Neural crest cell (in vitro differentiated cells): ENCODE results near the gene NME4. TPM values are rescaled to one million over a fixed set of nuclear protein-coding genes. Genes with fewer than 3 reads are reported as not detected.
A peak's percentile ranks its signal among the peaks of the same experiment; 100 is the strongest.
"Not testable (repeated sequence)": the region's sequence is repeated elsewhere in the genome, so short reads cannot be mapped to it uniquely, and the experiment has no call there.

Experiments used
- DNase-seq: peaks from one replicate; pipeline ENCODE4 v3.0.0; 2021; ENCODE audit warnings: low read depth, mixed read lengths, low spot score
- H3K27ac Mint-ChIP-seq: one replicate; pipeline ENCODE4 v1.8.0; 2021; ENCODE audit warnings: mild to moderate bottlenecking, mixed read lengths; ENCODE audit not compliant: unreplicated experiment
- H3K27me3 Mint-ChIP-seq: 2 replicates; pipeline ENCODE4 v1.8.0; 2021; ENCODE audit warnings: low read depth, mild to moderate bottlenecking, mixed read lengths
- H3K36me3 Mint-ChIP-seq: 2 replicates; pipeline ENCODE4 v1.8.0; 2021; ENCODE audit warnings: low read depth, mild to moderate bottlenecking, mixed read lengths
- H3K4me1 Mint-ChIP-seq: 2 replicates; pipeline ENCODE4 v1.8.0; 2021; ENCODE audit warnings: mixed read lengths
- H3K4me3 Mint-ChIP-seq: one replicate; pipeline ENCODE4 v1.8.0; 2021; ENCODE audit warnings: mild to moderate bottlenecking, mixed read lengths
- H3K9me3 Mint-ChIP-seq: 2 replicates; pipeline ENCODE4 v1.8.0; 2021; ENCODE audit warnings: mixed read lengths
- CTCF ChIP-seq: fragments of 200-600 bp; sonication (generic); conservative IDR thresholded peaks from 2 replicates; pipeline ENCODE4 v1.5.0; 2021; ENCODE audit warnings: antibody characterized with exemption, mild to moderate bottlenecking
- total RNA-seq: library from RNA; stranded (reverse); gene quantifications from 2 replicates; pipeline ENCODE4 v1.2.1, GENCODE V29; 2021

NME4 gene
- total RNA-seq, 1 donor from 2014 or later: 233 TPM

DNA sequence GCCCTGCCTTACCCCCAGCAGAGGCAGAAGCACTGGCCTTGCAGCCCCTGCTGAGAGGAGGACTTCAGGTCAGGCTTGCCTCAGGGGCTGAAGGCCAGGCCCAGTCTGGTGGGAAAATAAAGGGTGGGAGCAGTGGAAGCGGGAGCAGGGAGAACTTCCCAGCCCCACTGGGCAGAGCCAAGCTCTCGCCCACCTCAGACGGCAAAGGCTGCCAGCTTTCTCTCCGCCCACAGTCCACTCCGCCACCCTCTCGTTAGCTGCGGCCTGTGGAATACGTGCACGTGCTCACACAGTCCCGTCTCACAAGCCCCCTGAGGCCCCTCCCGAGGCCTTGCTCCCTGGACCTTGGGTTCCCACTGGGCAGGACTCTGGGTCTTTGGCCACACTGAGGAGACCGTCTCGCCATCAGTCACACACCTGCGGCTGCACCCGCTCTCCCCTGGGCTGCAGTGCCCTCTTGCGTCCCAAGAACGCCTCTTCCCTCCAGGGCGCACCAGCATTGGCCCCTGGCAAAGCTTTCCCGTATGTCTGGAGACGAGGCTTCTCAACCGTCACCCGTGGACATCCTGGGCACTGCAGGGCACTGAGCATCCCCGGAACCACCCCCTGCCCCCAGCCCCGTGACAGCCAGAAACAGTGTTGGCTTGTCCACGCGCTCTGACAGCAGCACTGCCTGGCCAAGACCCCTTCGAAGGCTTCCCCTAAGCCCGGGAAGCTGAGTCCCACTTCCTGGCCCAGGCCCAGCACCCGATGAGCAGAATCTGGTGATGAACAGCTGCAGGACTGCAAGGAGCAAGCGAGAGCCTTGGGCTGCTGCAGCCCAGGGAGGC, 34.9 kb upstream of the NME4 start:
- DNase-seq: peak; percentile 63
- H3K4me3 Mint-ChIP-seq: peak overlapping the region; percentile 70
- no peak overlapping the region for H3K27ac Mint-ChIP-seq
- TF ChIP-seq CTCF: peak; percentile 71
- peaks cover 5% of the 10 kb centered on the region for H3K27me3 Mint-ChIP-seq
- peaks cover 5% of the 10 kb centered on the region for H3K4me1 Mint-ChIP-seq
- H3K9me3 Mint-ChIP-seq: no peaks in the 10 kb centered on the region
- H3K36me3 Mint-ChIP-seq: no peaks in the 10 kb centered on the region

GRCh38 chr16:362702-362999, 34.3 kb upstream of the NME4 start:
- DNase-seq, H3K27me3 Mint-ChIP-seq, H3K4me3 Mint-ChIP-seq, H3K36me3 Mint-ChIP-seq, H3K27ac Mint-ChIP-seq, H3K4me1 Mint-ChIP-seq, H3K9me3 Mint-ChIP-seq: not testable (repeated sequence)

- Mint-ChIP-seq H3K36me3 (no peaks in the 10 kb centered on the region), H3K4me1 (peaks cover 5% of the 10 kb centered on the region), H3K27me3 (peaks cover 5% of the 10 kb centered on the region), H3K9me3 (no peaks in the 10 kb centered on the region), H3K4me3 (no peak overlapping the region), H3K27ac (no peak overlapping the region)
- DNase-seq: no peak
- TF ChIP-seq CTCF: no peak
Observed at GRCh38 chr16:363110-363765, 33.8 kb upstream of the NME4 start.

DNA sequence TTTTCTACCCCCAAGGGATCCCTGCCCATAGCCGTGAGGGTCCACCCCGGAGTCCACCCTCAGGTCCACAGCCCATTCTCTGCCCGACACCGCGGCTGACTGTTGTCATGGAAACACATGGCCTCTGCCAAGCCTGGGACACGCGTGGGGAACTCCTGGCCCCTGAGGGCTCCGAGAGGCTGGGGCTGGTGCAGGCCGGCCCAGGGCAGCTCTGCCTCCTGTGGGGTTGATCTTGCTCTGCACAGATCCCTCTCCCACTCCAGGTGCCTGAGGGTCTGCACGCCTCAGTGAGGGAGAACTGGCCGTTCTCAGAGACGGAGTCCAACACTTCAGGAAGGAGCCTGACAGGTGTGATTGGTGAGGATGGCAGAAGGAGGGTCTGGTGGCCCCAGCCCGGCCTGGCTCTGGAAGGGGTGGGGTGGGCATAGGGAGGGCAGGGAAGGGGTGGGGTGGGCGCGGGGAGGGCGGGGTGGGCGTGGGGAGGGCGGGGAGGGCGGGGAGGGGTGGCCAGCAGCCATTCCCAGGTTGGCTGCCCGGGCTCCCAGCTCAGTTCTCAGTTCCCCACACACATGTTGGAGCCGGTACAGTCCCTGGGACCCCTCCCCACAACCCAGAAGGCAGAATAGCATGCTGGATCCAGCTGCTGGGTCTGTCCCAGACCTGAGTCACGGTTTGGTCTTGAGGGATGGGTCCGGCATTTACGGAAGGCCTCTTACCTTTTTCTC, 33.1 kb upstream of the NME4 start:
- peaks cover 5% of the 10 kb centered on the region for H3K27me3 Mint-ChIP-seq
- DNase-seq: no peak
- no peaks in the 10 kb centered on the region for H3K9me3 Mint-ChIP-seq
- H3K36me3 Mint-ChIP-seq: no peaks in the 10 kb centered on the region
- H3K4me3 Mint-ChIP-seq: no peak overlapping the region
- no peak overlapping the region for H3K27ac Mint-ChIP-seq
- peaks cover 5% of the 10 kb centered on the region for H3K4me1 Mint-ChIP-seq
- no peak for TF ChIP-seq CTCF

- H3K4me1 Mint-ChIP-seq: peaks cover 7% of the 10 kb centered on the region
- no peak for TF ChIP-seq CTCF
- peak overlapping the region; percentile 15 for H3K4me3 Mint-ChIP-seq
- H3K36me3 Mint-ChIP-seq: no peaks in the 10 kb centered on the region
- no peak for DNase-seq
- peaks cover 5% of the 10 kb centered on the region for H3K27me3 Mint-ChIP-seq
- H3K9me3 Mint-ChIP-seq: no peaks in the 10 kb centered on the region
- H3K27ac Mint-ChIP-seq: no peak overlapping the region
Observed at GRCh38 chr16:364595-365491, 32.2 kb upstream of the NME4 start.
